Esophagus squamous epithelium (tissue), 4 donors: ENCODE measurements around the gene KCNJ6.

Experiments
- POLR2A ChIP-seq, 4 donors: fragments of 450-650 bp; IDR thresholded peaks; one replicate each; pipeline ENCODE4 v1.6.1; 2017; ENCODE audit warnings: antibody characterized with exemption in 4 of 4, mild to moderate bottlenecking in 4 of 4, moderate library complexity in 3 of 4
- TF ChIP-seq, protein P1 (sequence below), 6 experiments: fragments of 450-650 bp in 4 of 6; fragments of 200-600 bp in 2 of 6; sonication (generic) in 2 of 6; IDR thresholded peaks; one replicate each; pipeline ENCODE4 v1.5.1; 2016 to 2019; ENCODE audit warnings: antibody characterized with exemption in 6 of 6, mild to moderate bottlenecking in 4 of 6, moderate library complexity in 4 of 6

DNA sequence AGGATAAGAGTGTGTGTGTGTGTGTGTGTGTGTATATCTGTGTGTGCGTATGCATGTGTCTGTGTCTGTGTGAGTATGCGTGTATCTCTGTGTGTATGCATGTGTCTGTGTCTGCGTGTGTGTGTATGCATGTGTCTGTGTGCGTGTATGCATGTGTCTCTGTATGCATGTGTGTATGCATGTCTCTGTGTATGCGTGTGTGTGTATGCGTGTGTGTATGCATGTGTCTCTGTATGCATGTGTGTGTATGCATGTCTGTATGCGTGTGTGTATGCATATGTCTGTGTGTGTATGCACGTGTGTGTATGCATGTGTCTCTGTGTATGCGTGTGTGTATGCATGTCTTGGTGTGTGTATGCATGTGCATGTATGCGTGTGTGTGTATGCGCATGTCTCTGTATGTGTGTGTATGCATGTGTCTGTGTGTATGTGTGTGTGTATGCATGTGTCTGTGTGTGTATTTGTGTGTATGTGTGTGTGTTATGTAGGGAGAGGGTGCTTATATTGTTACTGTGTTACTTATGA is 301.8 kb downstream of the KCNJ6 start:
- no peak for TF ChIP-seq POLR2A (IDR thresholded peaks at IDR 0.05)
- TF ChIP-seq, protein P1, sequence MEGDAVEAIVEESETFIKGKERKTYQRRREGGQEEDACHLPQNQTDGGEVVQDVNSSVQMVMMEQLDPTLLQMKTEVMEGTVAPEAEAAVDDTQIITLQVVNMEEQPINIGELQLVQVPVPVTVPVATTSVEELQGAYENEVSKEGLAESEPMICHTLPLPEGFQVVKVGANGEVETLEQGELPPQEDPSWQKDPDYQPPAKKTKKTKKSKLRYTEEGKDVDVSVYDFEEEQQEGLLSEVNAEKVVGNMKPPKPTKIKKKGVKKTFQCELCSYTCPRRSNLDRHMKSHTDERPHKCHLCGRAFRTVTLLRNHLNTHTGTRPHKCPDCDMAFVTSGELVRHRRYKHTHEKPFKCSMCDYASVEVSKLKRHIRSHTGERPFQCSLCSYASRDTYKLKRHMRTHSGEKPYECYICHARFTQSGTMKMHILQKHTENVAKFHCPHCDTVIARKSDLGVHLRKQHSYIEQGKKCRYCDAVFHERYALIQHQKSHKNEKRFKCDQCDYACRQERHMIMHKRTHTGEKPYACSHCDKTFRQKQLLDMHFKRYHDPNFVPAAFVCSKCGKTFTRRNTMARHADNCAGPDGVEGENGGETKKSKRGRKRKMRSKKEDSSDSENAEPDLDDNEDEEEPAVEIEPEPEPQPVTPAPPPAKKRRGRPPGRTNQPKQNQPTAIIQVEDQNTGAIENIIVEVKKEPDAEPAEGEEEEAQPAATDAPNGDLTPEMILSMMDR (IDR thresholded peaks at IDR 0.05), result no peak
